NCI-H1105 treated with DMSO at 0.1 percent for 48 hours (cell line): Measurements from ENCODE around the gene BRSK2.
"Not testable (repeated sequence)": the region's sequence is repeated elsewhere in the genome, so short reads cannot be mapped to it uniquely, and the experiment has no call there.

Experiments used
- DNase-seq: peaks from one replicate; lab custom pipeline; 2025; lab: John Stamatoyannopoulos, UW

BRSK2 gene

GRCh38 chr11:1389932-1390568 lies at the start of gene BRSK2:
BRSK2 (plus strand) TSS chr11:1389934; CDS start chr11:1390285, 351 bp downstream.
- no peak for DNase-seq

GRCh38 chr11:1340111-1340510 lies 49.6 kb upstream of the BRSK2 start:
- no peak for DNase-seq

- not testable (repeated sequence) for DNase-seq
Measured at GRCh38 chr11:1341226-1341625, 48.5 kb upstream of the BRSK2 start.

GRCh38 chr11:1341928-1342524 lies 47.7 kb upstream of the BRSK2 start:
- DNase-seq, result no peak

- no peak for DNase-seq
Measured at GRCh38 chr11:1342946-1343345, 46.8 kb upstream of the BRSK2 start.

GRCh38 chr11:1343391-1344055 lies 46.2 kb upstream of the BRSK2 start:
- no peak for DNase-seq

- no peak for DNase-seq
Measured at GRCh38 chr11:1344056-1344635, 45.6 kb upstream of the BRSK2 start.

- DNase-seq, result no peak
Measured at GRCh38 chr11:1345737-1346513, 43.8 kb upstream of the BRSK2 start.

GRCh38 chr11:1346669-1347390 lies 42.9 kb upstream of the BRSK2 start:
- no peak for DNase-seq

- not testable (repeated sequence) for DNase-seq
Measured at GRCh38 chr11:1347411-1347999, 42.2 kb upstream of the BRSK2 start.

GRCh38 chr11:1348146-1348795 lies 41.5 kb upstream of the BRSK2 start:
- no peak for DNase-seq

- no peak for DNase-seq
Measured at GRCh38 chr11:1348796-1349326, 40.9 kb upstream of the BRSK2 start.

GRCh38 chr11:1349327-1350041 lies 40.2 kb upstream of the BRSK2 start:
- DNase-seq, result no peak

GRCh38 chr11:1350086-1350725 lies 39.5 kb upstream of the BRSK2 start:
- DNase-seq, result no peak

GRCh38 chr11:1351278-1351937 lies 38.3 kb upstream of the BRSK2 start:
- no peak for DNase-seq

- DNase-seq, result no peak
Measured at GRCh38 chr11:1352696-1353382, 36.9 kb upstream of the BRSK2 start.

GRCh38 chr11:1353383-1354124 lies 36.2 kb upstream of the BRSK2 start:
- DNase-seq, result no peak
